ENCODE results near the gene EPHB2.

EPHB2 gene

GRCh38 chr1:22914633-22915217, 204.1 kb downstream of the EPHB2 start:
- CTCF ChIA-PET, result no interaction called here
- H3K36me3 ChIP-seq (ENCODE audit: control insufficient read depth in 2 of 2, insufficient read depth in 1 of 2, low read length in 2 of 2), result peaks cover 0 to 15% of the 10 kb centered on the region in 2 experiments; a peak in 2 of 3 replicates
- H3K9me3 ChIP-seq (ENCODE audit: control insufficient read depth, insufficient read depth, low read depth, low read length), result no peaks in the 10 kb centered on the region
- H3K4me3 ChIP-seq (ENCODE audit: low read depth, low read length), result no peak overlapping the region
- H3K27ac ChIP-seq (ENCODE audit: extremely low read depth, low read depth, low read length), result no peak overlapping the region
- no peaks in the 10 kb centered on the region for H3K4me1 ChIP-seq (ENCODE audit: control insufficient read depth, insufficient read depth, low read length)
- POLR2A ChIA-PET, result no interaction called here
- peak; percentile 74 for TF ChIP-seq EGR2 (tag by site-specific recombination; IDR thresholded peaks at IDR 0.05; ENCODE audit: low read depth)
- no peak for TF ChIP-seq ZNF670 (tag by site-specific recombination; IDR thresholded peaks at IDR 0.05; ENCODE audit: low read depth)
- TF ChIP-seq ZNF324 (tag by site-specific recombination; IDR thresholded peaks at IDR 0.05), result no peak
- no peak for TF ChIP-seq ZNF776 (tag by site-specific recombination; IDR thresholded peaks at IDR 0.05; ENCODE audit: borderline replicate concordance)
- TF ChIP-seq ZFHX2 (tag by site-specific recombination; conservative IDR thresholded peaks at IDR 0.05), result peak; percentile 56
- TF ChIP-seq ZNF221 (tag by site-specific recombination; IDR thresholded peaks at IDR 0.05; ENCODE audit: borderline replicate concordance), result no peak
- no peak for TF ChIP-seq ZNF837 (tag by site-specific recombination; IDR thresholded peaks at IDR 0.05)
- TF ChIP-seq ZBTB7A (tag by site-specific recombination; IDR thresholded peaks at IDR 0.05; ENCODE audit: low read depth), result no peak
- TF ChIP-seq PRDM6 (tag by site-specific recombination; IDR thresholded peaks at IDR 0.05), result no peak
- no peak for TF ChIP-seq ELK4 (IDR thresholded peaks at IDR 0.05; ENCODE audit: borderline replicate concordance, low read depth, low read length)
- no peak for TF ChIP-seq ZNF549 (tag by site-specific recombination; IDR thresholded peaks at IDR 0.05)
- TF ChIP-seq, protein P1, sequence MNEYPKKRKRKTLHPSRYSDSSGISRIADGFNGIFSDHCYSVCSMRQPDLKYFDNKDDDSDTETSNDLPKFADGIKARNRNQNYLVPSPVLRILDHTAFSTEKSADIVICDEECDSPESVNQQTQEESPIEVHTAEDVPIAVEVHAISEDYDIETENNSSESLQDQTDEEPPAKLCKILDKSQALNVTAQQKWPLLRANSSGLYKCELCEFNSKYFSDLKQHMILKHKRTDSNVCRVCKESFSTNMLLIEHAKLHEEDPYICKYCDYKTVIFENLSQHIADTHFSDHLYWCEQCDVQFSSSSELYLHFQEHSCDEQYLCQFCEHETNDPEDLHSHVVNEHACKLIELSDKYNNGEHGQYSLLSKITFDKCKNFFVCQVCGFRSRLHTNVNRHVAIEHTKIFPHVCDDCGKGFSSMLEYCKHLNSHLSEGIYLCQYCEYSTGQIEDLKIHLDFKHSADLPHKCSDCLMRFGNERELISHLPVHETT (tag by site-specific recombination; IDR thresholded peaks at IDR 0.05), result no peak
- no peak for TF ChIP-seq ZNF239 (tag by site-specific recombination; IDR thresholded peaks at IDR 0.05)
- TF ChIP-seq, protein P2, sequence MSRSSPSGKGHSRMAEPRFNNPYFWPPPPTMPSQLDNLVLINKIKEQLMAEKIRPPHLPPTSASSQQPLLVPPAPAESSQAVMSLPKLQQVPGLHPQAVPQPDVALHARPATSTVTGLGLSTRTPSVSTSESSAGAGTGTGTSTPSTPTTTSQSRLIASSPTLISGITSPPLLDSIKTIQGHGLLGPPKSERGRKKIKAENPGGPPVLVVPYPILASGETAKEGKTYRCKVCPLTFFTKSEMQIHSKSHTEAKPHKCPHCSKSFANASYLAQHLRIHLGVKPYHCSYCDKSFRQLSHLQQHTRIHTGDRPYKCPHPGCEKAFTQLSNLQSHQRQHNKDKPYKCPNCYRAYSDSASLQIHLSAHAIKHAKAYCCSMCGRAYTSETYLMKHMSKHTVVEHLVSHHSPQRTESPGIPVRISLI (tag by site-specific recombination; IDR thresholded peaks at IDR 0.05), result no peak
- TF ChIP-seq ZXDB (tag by site-specific recombination; IDR thresholded peaks at IDR 0.05), result no peak
- TF ChIP-seq ZNF416 (tag by site-specific recombination; IDR thresholded peaks at IDR 0.05), result no peak
- no peak for TF ChIP-seq ZBTB21 (tag by site-specific recombination; IDR thresholded peaks at IDR 0.05)
- no peak for TF ChIP-seq ZNF529 (tag by site-specific recombination; IDR thresholded peaks at IDR 0.05; ENCODE audit: insufficient replicate concordance)

GRCh38 chr1:22915231-22915630, 204.6 kb downstream of the EPHB2 start:
- Histone ChIP-seq H3K36me3 (ENCODE audit: control insufficient read depth in 2 of 2, insufficient read depth in 1 of 2, low read length in 2 of 2) (peaks cover 0 to 12% of the 10 kb centered on the region in 2 experiments; a peak in 2 of 3 replicates), H3K4me3 (ENCODE audit: low read depth, low read length) (no peak overlapping the region), H3K9me3 (ENCODE audit: control insufficient read depth, insufficient read depth, low read depth, low read length) (no peaks in the 10 kb centered on the region), H3K4me1 (ENCODE audit: control insufficient read depth, insufficient read depth, low read length) (no peaks in the 10 kb centered on the region), H3K27ac (ENCODE audit: extremely low read depth, low read depth, low read length) (no peak overlapping the region)
- CTCF ChIA-PET, result interaction anchor here (0.6 kb wide), 1 partner anchor 48 kb away, joined by 3 read pairs; no protein-coding TSS in a partner anchor
- TF ChIP-seq ZNF202 (tag by site-specific recombination; IDR thresholded peaks at IDR 0.05; ENCODE audit: borderline replicate concordance), result no peak
- TF ChIP-seq PRDM1 (tag by site-specific recombination; IDR thresholded peaks at IDR 0.05), result no peak
- TF ChIP-seq ZNF174 (tag by site-specific recombination; IDR thresholded peaks at IDR 0.05), result no peak
- POLR2A ChIA-PET, result no interaction called here

Data from HEK293 (cell line).